GM21528 (cell line): ENCODE results near the gene UBN2.

Source experiments
- ATAC-seq: cut with Tn5 transposase; IDR thresholded peaks from one replicate; pipeline ENCODE4 v1.9.1; 2021; ENCODE audit warnings: mild to moderate bottlenecking, moderate library complexity; ENCODE audit not compliant: unreplicated experiment, low FRiP score

Gene UBN2

GRCh38 chr7:139341058-139341775, 110.2 kb downstream of the UBN2 start, which contains the start of gene FMC1:
TSS of gene FMC1 (plus strand) at chr7:139341337. CDS start at chr7:139341385, 48 bp downstream.
- peak; percentile 51 for ATAC-seq

- no peak for ATAC-seq
These were observed 110.8 kb downstream of the UBN2 start for GRCh38 chr7:139341776-139342226.

- no peak for ATAC-seq
These were observed 114.0 kb downstream of the UBN2 start for GRCh38 chr7:139345042-139345441.

GRCh38 chr7:139351027-139351426, 120.0 kb downstream of the UBN2 start:
- ATAC-seq: no peak

- ATAC-seq: no peak
These were observed 123.7 kb downstream of the UBN2 start for GRCh38 chr7:139354729-139355128.

- no peak for ATAC-seq
These were observed 124.3 kb downstream of the UBN2 start for GRCh38 chr7:139355320-139355719.
